GM21737 (cell line): ENCODE measurements around the gene ZNF284.
"Not testable (repeated sequence)": the region's sequence is repeated elsewhere in the genome, so short reads cannot be mapped to it uniquely, and the experiment has no call there.

Experiments
- ATAC-seq: cut with Tn5 transposase; IDR thresholded peaks from one replicate; pipeline ENCODE4 v1.9.1; 2021; ENCODE audit warnings: mild to moderate bottlenecking, moderate library complexity; ENCODE audit not compliant: unreplicated experiment

ZNF284 gene

DNA sequence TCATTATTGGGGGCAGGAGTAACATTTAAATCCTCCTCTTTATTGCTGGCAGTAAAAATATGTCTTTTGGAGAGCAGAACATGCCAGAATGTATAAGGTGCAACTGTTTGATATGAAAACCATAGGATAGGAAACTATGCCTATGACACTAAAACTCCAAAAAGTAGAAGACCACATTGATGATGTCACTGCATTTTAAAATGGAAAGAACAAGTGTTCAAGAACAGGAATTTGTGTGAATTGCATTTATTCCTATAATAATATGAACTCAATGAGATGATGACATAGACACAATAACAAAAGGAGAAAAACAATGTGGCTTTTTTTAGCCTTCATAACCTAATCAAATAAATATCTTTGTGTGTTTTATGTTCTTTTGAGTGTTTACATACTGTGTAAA, 37.5 kb downstream of the ZNF284 start:
- ATAC-seq: no peak

DNA sequence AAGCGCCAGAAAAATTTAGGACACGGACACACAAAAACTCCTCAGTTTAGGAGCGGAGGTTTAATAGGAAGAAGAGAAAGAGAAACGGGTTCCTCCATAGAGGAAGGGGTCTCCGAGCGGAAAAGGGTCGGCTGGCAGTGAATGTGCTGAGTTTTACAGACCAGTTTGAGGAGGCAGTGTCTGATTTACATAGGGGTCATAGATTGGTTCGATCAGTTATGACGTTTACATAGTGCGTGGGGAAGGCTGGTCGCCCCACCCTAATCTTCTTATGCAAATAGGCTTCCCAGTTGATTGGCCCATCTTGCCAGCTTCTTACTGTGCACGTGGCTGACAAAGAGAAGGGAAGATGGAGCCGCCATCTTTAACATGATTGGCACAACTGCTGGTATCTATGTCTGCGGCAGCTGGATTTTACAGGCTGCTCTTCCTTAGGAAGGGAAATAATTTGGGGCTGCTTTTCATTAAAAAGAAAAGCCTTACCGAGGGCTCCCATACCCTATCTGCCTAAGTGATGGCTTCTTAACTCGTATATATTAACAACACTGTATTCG, 40.0 kb downstream of the ZNF284 start:
- no peak for ATAC-seq

DNA sequence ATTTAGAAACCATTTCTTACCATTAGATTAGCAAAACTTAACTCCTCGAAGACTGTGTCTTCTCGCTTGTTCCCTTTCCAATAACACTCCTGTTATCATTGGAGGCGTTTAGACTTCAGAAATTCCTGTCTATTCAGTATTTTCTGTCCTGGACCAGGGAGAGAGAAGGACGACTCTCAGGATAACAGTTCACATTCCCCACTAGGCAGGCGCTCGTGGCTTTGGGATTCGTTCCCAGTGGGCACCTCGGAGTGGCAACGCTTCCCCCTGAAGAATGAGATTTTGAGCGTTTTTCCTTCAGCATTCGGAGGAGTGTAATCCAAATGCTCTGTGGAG, 40.8 kb downstream of the ZNF284 start:
- no peak for ATAC-seq

DNA sequence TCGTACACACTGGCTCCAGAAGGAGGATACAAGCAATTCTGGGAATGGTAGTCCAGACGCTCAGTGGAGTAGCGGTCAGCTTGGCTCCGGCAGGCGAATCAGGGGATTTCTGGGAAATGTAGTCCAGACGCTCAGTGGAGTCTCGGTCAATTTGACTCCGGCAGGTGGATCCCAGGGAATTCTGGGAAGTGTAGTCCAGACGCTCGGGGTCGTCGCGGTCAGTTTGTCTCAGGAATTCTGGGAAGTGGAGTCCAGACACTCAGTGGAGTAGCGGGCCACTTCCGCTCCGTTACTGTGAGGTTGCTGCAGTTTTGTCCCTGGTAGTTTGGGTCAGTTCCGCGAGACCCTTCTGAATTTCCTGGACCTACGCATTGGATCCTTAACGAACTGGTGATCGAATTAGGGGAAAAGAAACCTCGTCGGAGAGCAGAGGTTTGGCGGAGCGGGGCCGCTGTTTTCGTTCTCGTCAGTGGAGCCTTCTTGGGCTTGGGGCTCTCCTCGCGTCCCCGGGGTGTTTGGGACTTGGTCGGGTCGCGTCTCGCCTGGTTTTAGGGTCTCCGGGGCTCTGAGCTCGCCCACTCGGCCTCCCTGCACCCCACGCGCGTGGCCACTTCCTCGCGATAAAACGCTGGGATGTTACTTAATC, 41.3 kb downstream of the ZNF284 start, which contains the start of gene ZNF225:
ZNF225 (plus strand) TSS at position 262 of the 646 bp plus-strand sequence. CDS start 2,429 bp downstream, outside the sequence.
- ATAC-seq: peak; percentile 88

DNA sequence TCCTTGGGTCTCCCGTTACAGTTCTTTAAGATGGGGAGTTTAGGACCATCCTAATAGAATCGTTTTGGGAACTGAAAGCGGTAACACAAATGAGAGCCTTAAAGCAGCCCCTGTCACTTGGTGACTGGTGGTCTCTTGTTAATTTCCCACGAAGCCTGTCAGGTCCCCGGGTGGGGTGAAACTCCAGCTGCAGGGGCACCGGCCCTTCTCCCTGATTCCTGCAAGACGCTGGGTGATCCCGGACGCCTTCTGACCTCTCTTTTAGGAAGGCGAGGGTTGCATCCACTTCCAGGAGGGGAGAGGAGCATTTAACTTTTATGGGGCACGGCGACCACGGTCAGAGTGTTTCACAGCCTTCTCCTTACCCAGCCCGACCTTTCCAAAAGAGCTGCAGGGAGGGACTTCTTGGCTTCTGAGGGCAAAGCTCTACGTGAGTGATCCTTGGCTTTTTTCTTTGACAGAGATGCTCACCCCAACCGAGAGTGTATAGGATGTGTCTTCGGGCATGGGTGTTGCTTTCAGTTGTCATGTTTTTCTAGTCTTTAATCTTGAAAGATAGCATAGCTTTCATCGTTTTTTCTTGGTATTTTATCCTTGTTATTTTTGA, 41.9 kb downstream of the ZNF284 start:
- ATAC-seq: peak; percentile 13

DNA sequence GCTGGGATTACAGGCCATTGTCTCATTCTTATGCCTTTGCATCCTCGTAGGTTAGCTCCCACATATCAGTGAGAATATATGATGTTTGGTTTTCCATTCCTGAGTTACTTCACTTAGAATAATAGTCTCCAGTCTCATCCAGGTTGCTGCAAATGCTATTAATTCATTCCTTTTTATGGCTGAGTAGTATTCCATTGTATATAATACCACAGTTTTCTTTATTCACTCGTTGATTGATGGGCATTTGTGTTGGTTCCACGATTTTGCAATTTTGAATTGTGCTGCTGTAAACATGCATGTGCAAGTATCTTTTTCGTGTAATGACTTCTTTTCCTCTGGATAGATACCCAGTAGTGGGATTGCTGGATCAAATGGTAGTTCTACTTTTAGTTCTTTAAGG, 49.2 kb downstream of the ZNF284 start:
- not testable (repeated sequence) for ATAC-seq

DNA sequence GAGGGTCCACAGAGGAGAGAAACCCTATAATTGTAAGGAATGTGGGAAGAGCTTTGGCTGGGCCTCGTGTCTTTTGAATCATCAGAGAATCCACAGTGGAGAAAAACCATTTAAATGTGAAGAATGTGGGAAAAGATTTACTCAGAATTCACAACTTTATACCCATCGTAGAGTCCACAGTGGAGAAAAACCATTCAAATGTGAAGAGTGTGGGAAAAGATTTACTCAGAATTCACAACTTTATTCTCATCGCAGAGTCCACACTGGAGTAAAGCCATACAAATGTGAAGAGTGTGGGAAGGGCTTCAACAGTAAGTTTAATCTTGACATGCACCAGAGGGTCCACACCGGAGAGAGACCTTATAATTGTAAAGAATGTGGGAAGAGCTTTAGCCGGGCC, 60.0 kb downstream of the ZNF284 start:
- no peak for ATAC-seq
